ENCODE measurements around the gene CMYA5.

CMYA5 gene

GRCh38 chr5:79802406-79802805 is 112.8 kb downstream of the CMYA5 start:
- H3K36me3 ChIP-seq (ENCODE audit: insufficient read depth, low read depth, low read length), result no peaks in the 10 kb centered on the region
- no peaks in the 10 kb centered on the region for H3K9me3 ChIP-seq (ENCODE audit: insufficient read depth, low read depth, low read length)
- no peaks in the 10 kb centered on the region for H3K4me1 ChIP-seq (ENCODE audit: insufficient read depth, low read length)
- H3K27me3 ChIP-seq (ENCODE audit: insufficient read depth, low read length), result no peaks in the 10 kb centered on the region
- no peak overlapping the region for H3K4me3 ChIP-seq (ENCODE audit: low read length)
- no peak overlapping the region for H3K27ac ChIP-seq (ENCODE audit: low read length)
- no peak overlapping the region for H3K9ac ChIP-seq (ENCODE audit: low read depth, low read length)

- H3K4me3 ChIP-seq (ENCODE audit: low read length), result no peak overlapping the region
- no peak overlapping the region for H3K9ac ChIP-seq (ENCODE audit: low read depth, low read length)
- no peaks in the 10 kb centered on the region for H3K4me1 ChIP-seq (ENCODE audit: insufficient read depth, low read length)
- H3K27ac ChIP-seq (ENCODE audit: low read length), result no peak overlapping the region
- no peaks in the 10 kb centered on the region for H3K36me3 ChIP-seq (ENCODE audit: insufficient read depth, low read depth, low read length)
- H3K9me3 ChIP-seq (ENCODE audit: insufficient read depth, low read depth, low read length), result no peaks in the 10 kb centered on the region
- no peaks in the 10 kb centered on the region for H3K27me3 ChIP-seq (ENCODE audit: insufficient read depth, low read length)
Measured at GRCh38 chr5:79803007-79803406, 113.4 kb downstream of the CMYA5 start.

DNA sequence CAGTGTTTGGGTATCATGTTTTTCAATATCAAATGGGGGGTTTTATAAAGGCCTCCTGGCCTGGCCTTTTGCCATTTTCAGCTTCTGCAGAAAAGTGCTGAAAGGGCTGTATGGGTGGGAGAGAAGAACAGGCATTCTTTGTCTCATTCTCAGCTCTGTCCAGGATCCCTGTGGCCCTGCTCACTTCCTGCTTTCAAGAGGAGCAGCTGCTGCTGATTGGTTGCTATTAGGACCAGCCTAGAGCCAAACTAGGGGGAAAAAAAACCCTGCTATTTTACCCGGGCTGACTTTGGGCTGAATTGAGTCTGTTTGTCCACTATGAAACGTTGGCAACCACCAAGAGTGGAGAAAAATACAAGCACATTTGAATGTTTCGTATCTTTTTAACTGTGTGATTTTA is 117.1 kb downstream of the CMYA5 start:
- Histone ChIP-seq H3K4me1 (ENCODE audit: insufficient read depth, low read length) (no peaks in the 10 kb centered on the region), H3K4me3 (ENCODE audit: low read length) (no peak overlapping the region), H3K27me3 (ENCODE audit: insufficient read depth, low read length) (no peaks in the 10 kb centered on the region), H3K9me3 (ENCODE audit: insufficient read depth, low read depth, low read length) (no peaks in the 10 kb centered on the region), H3K9ac (ENCODE audit: low read depth, low read length) (no peak overlapping the region), H3K27ac (ENCODE audit: low read length) (no peak overlapping the region), H3K36me3 (ENCODE audit: insufficient read depth, low read depth, low read length) (no peaks in the 10 kb centered on the region)

DNA sequence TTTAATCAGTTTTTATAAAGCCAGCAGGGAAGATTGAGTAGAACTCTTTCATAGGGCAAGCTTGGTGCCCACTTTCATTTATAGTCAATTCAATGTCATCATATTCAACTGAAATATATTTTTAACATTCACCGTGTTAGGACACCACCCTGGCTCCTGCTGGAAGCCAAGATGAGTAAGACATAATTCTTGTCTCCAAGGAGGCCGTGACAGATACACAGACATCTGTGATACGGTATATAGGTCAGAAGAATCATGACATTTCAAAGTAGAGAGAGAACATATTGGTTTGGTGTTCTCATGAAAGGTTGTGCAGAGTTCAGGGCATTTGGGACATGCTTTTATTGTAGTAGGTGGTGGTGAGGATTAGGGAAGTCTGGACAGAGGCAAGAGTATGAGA is 120.1 kb downstream of the CMYA5 start:
- Histone ChIP-seq H3K27me3 (ENCODE audit: insufficient read depth, low read length) (no peaks in the 10 kb centered on the region), H3K36me3 (ENCODE audit: insufficient read depth, low read depth, low read length) (no peaks in the 10 kb centered on the region), H3K27ac (ENCODE audit: low read length) (no peak overlapping the region), H3K9ac (ENCODE audit: low read depth, low read length) (no peak overlapping the region), H3K4me3 (ENCODE audit: low read length) (no peak overlapping the region), H3K4me1 (ENCODE audit: insufficient read depth, low read length) (no peaks in the 10 kb centered on the region), H3K9me3 (ENCODE audit: insufficient read depth, low read depth, low read length) (no peaks in the 10 kb centered on the region)

GRCh38 chr5:79811081-79811480 is 121.4 kb downstream of the CMYA5 start:
- no peaks in the 10 kb centered on the region for H3K36me3 ChIP-seq (ENCODE audit: insufficient read depth, low read depth, low read length)
- no peaks in the 10 kb centered on the region for H3K4me1 ChIP-seq (ENCODE audit: insufficient read depth, low read length)
- H3K27me3 ChIP-seq (ENCODE audit: insufficient read depth, low read length), result no peaks in the 10 kb centered on the region
- H3K27ac ChIP-seq (ENCODE audit: low read length), result no peak overlapping the region
- H3K9me3 ChIP-seq (ENCODE audit: insufficient read depth, low read depth, low read length), result no peaks in the 10 kb centered on the region
- H3K4me3 ChIP-seq (ENCODE audit: low read length), result no peak overlapping the region
- H3K9ac ChIP-seq (ENCODE audit: low read depth, low read length), result no peak overlapping the region

DNA sequence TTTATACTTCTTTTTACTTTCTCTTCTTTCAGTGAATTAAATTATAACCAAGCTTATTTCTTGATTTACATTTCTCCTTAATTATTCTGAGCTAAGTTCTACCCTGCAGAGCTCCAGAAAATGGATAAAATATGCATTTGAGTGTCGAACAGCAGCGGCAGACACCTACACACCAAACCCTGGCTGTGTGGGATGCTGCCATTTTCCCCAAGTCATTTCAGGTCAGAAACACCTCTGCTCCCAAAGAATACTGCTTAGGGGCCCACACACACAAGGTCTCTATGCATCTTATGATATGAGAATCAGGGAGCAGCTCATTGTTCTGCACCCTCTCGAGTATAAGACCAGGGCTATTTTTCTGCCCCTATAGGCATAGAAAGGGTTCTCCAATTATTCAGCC is 122.3 kb downstream of the CMYA5 start:
- H3K27me3 ChIP-seq (ENCODE audit: insufficient read depth, low read length), result no peaks in the 10 kb centered on the region
- H3K36me3 ChIP-seq (ENCODE audit: insufficient read depth, low read depth, low read length), result no peaks in the 10 kb centered on the region
- no peaks in the 10 kb centered on the region for H3K4me1 ChIP-seq (ENCODE audit: insufficient read depth, low read length)
- no peak overlapping the region for H3K4me3 ChIP-seq (ENCODE audit: low read length)
- H3K9me3 ChIP-seq (ENCODE audit: insufficient read depth, low read depth, low read length), result no peaks in the 10 kb centered on the region
- no peak overlapping the region for H3K9ac ChIP-seq (ENCODE audit: low read depth, low read length)
- no peak overlapping the region for H3K27ac ChIP-seq (ENCODE audit: low read length)

DNA sequence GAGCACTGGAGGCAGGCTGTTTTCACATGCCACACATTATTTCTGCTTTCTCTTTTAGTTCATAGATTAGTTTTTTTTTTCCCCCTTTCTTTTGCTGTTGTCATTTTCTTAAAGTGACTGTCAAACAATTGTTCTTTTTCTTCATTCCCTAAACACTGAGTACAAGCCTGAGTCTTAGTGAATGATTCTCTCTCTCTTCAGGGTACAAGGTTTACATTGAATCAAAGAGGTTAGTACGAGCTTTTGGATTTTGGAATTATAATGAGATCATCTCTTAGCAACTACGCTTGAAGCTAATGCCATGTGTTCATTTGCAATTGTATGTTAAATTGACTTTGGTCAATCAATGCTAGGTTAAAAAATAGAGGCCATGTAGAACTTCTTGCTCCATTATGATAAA is 125.1 kb downstream of the CMYA5 start:
- no peak overlapping the region for H3K4me3 ChIP-seq (ENCODE audit: low read length)
- H3K9me3 ChIP-seq (ENCODE audit: insufficient read depth, low read depth, low read length), result no peaks in the 10 kb centered on the region
- no peaks in the 10 kb centered on the region for H3K4me1 ChIP-seq (ENCODE audit: insufficient read depth, low read length)
- H3K27ac ChIP-seq (ENCODE audit: low read length), result no peak overlapping the region
- no peaks in the 10 kb centered on the region for H3K36me3 ChIP-seq (ENCODE audit: insufficient read depth, low read depth, low read length)
- H3K9ac ChIP-seq (ENCODE audit: low read depth, low read length), result no peak overlapping the region
- no peaks in the 10 kb centered on the region for H3K27me3 ChIP-seq (ENCODE audit: insufficient read depth, low read length)

DNA sequence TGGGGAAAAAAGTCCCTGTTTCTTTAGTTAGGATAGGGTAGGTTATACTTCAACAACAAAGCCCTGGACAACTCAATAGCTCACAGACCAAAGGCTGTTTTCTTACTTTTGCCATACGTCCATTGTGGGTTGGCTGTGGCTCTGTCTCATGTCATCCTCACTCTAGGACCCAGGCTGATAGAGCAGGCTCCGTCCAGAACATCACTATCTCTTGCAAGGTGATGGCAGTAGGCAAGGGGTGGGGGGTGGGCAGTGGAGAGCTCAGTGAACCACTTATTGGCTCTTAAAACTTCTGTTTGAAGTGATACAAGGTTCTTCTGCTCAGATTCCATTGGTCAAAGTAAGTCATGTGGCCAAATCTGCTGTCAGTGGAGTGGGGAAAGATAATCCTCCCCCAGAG is 126.4 kb downstream of the CMYA5 start:
- Histone ChIP-seq H3K36me3 (ENCODE audit: insufficient read depth, low read depth, low read length) (no peaks in the 10 kb centered on the region), H3K27me3 (ENCODE audit: insufficient read depth, low read length) (no peaks in the 10 kb centered on the region), H3K27ac (ENCODE audit: low read length) (no peak overlapping the region), H3K9ac (ENCODE audit: low read depth, low read length) (no peak overlapping the region), H3K9me3 (ENCODE audit: insufficient read depth, low read depth, low read length) (no peaks in the 10 kb centered on the region), H3K4me3 (ENCODE audit: low read length) (no peak overlapping the region), H3K4me1 (ENCODE audit: insufficient read depth, low read length) (no peaks in the 10 kb centered on the region)

DNA sequence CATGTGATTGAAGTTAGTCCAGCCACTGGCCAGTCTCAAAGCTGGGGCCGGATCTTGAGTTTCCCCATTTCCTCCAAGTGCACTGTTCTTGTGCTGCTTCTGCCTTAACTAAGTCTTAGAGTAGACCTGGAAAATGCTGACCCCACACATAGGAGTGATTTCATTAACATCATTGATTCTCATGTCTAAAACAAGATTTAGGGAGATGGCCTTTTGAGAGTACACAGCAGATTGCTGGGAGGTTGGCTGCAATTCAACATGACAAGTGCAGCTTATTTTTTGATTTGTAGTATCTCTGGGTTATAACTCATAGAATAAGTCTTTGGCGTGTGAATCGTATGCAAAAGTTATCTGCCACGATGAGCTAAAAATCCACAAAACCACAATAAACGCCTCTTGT is 131.0 kb downstream of the CMYA5 start:
- Histone ChIP-seq H3K36me3 (ENCODE audit: insufficient read depth, low read depth, low read length) (no peaks in the 10 kb centered on the region), H3K27me3 (ENCODE audit: insufficient read depth, low read length) (no peaks in the 10 kb centered on the region), H3K4me3 (ENCODE audit: low read length) (no peak overlapping the region), H3K9me3 (ENCODE audit: insufficient read depth, low read depth, low read length) (no peaks in the 10 kb centered on the region), H3K9ac (ENCODE audit: low read depth, low read length) (no peak overlapping the region), H3K4me1 (ENCODE audit: insufficient read depth, low read length) (no peaks in the 10 kb centered on the region), H3K27ac (ENCODE audit: low read length) (no peak overlapping the region)

GRCh38 chr5:79824444-79824843 is 134.8 kb downstream of the CMYA5 start:
- H3K27me3 ChIP-seq (ENCODE audit: insufficient read depth, low read length), result no peaks in the 10 kb centered on the region
- H3K4me3 ChIP-seq (ENCODE audit: low read length), result no peak overlapping the region
- no peaks in the 10 kb centered on the region for H3K4me1 ChIP-seq (ENCODE audit: insufficient read depth, low read length)
- no peak overlapping the region for H3K9ac ChIP-seq (ENCODE audit: low read depth, low read length)
- H3K36me3 ChIP-seq (ENCODE audit: insufficient read depth, low read depth, low read length), result no peaks in the 10 kb centered on the region
- H3K9me3 ChIP-seq (ENCODE audit: insufficient read depth, low read depth, low read length), result no peaks in the 10 kb centered on the region
- no peak overlapping the region for H3K27ac ChIP-seq (ENCODE audit: low read length)

DNA sequence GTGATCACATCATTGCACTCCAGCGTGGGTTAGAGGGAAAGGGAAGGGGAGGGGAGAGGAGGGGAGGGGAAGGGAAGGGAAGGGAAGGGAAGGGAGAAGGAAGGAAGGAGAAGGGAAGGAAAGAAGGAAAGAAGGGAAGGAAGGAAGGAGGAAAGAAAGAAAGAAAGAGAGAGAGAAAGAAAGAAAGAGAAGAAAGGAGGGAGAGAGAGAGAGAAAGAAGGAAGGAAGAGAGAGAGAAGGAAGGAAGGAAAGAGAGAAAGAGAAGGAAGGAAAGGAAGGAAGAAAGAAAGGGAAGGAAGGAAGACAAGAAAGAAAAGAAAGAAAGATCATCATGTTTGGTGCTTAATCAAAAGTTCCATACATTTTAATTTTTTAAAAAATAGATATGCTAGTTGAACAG is 136.2 kb downstream of the CMYA5 start:
- no peaks in the 10 kb centered on the region for H3K4me1 ChIP-seq (ENCODE audit: insufficient read depth, low read length)
- no peak overlapping the region for H3K4me3 ChIP-seq (ENCODE audit: low read length)
- no peak overlapping the region for H3K9ac ChIP-seq (ENCODE audit: low read depth, low read length)
- no peaks in the 10 kb centered on the region for H3K27me3 ChIP-seq (ENCODE audit: insufficient read depth, low read length)
- no peak overlapping the region for H3K27ac ChIP-seq (ENCODE audit: low read length)
- H3K9me3 ChIP-seq (ENCODE audit: insufficient read depth, low read depth, low read length), result no peaks in the 10 kb centered on the region
- H3K36me3 ChIP-seq (ENCODE audit: insufficient read depth, low read depth, low read length), result no peaks in the 10 kb centered on the region

DNA sequence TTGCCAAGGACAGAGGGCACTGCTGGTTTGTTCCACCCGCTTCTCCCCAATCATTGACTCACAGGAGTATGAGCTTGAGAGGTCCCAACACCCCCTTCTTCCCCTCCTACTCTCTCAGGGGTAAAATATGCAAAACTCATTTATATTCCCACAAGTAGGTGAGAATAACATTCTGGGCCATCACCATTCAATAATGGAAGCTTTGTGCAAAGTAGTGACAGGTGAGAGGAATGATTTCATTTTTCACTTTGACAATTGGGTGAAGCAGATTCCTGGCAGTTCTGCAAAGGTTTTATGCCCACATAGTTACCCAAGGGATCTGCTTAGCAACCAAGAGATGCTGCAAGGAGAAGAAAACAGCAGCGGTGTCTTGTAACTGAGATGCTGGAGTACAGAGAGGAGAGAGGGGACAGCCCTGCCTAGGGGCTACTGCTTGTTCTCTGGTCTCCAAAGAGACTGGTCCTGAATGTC is 137.6 kb downstream of the CMYA5 start:
- Histone ChIP-seq H3K36me3 (ENCODE audit: insufficient read depth, low read depth, low read length) (no peaks in the 10 kb centered on the region), H3K9ac (ENCODE audit: low read depth, low read length) (no peak overlapping the region), H3K4me3 (ENCODE audit: low read length) (no peak overlapping the region), H3K27me3 (ENCODE audit: insufficient read depth, low read length) (no peaks in the 10 kb centered on the region), H3K27ac (ENCODE audit: low read length) (no peak overlapping the region), H3K4me1 (ENCODE audit: insufficient read depth, low read length) (no peaks in the 10 kb centered on the region), H3K9me3 (ENCODE audit: insufficient read depth, low read depth, low read length) (no peaks in the 10 kb centered on the region)

DNA sequence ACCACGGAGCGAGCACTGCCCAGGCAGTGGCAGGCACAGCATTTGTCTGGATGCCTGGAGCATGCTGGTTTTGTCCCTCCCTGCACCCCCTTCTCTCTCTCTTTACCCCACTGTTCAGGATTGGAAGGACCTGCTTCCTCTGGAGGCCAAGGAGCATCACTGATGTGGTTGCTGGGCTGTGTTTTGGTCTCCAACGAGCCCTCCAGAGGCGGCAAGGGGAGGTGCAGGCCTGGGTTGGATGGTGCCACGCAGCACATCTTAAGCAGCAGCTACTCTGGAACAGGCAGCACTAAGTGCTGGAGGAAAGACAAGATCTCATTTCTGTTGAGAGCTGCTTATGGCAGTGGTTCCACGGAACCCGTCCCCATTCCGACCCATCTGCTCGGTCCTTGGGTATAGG is 139.6 kb downstream of the CMYA5 start:
- Histone ChIP-seq H3K27ac (ENCODE audit: low read length) (no peak overlapping the region), H3K36me3 (ENCODE audit: insufficient read depth, low read depth, low read length) (no peaks in the 10 kb centered on the region), H3K27me3 (ENCODE audit: insufficient read depth, low read length) (no peaks in the 10 kb centered on the region), H3K4me1 (ENCODE audit: insufficient read depth, low read length) (no peaks in the 10 kb centered on the region), H3K4me3 (ENCODE audit: low read length) (no peak overlapping the region), H3K9ac (ENCODE audit: low read depth, low read length) (no peak overlapping the region), H3K9me3 (ENCODE audit: insufficient read depth, low read depth, low read length) (no peaks in the 10 kb centered on the region)

Data from iPS-20b (cell line).